Measurements from ENCODE around the gene FBP1. TPM values are rescaled to one million over a fixed set of nuclear protein-coding genes. Genes with fewer than 3 reads are reported as not detected.

Gene FBP1
- not detected in 2 replicates for total RNA-seq

DNA sequence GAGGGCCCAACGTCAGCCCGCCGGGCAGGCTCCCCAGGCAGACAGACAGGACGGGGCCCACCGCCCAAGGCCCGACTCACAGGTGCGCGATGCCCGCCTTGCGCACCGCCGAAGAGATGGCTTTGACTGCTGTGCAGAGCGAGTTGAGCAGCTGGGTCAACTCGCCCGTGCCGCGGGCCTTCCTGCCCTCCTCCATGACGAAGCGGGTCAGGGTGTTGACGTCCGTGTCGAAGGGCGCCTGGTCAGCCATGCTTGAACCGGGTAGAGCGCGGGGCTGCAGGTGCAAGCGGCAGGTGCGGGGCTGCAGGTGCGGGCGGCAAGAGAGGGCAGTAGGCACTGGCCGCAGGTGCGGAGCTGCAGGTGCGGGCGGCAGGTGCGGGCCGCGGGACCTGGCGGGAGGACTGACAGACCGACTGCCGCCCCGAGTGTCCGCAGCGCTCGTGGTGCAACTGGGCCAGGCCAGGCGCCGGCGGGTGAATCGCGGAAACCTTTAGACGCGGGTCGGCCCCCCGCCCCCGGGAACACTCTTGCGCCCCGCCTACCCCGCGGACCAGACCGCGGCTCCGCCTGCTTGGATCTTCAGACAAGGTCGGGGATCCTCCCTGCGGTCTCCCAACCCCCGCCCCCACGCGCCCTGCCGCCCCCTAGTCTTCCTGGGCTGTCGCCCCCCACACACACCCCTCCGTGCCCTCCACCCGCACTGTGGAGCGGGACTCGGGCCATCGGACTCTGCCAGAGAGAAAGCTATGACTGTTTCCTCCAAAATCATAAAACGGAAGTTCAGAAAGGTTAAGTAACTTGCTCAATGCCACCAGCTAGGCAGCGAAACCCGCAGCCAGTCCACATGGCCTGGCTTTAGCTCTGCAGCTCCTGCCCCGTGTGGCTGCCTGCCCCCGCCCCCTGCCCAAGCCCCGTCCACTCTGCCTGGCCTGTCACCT is at the start of gene FBP1:
Gene FBP1 (minus strand): TSS at position 458 of the 938 bp plus-strand sequence. CDS start 208 bp downstream, at position 250.

GRCh38 chr9:94593459-94594345 is 45.6 kb downstream of the FBP1 start, which contains the start of gene FBP2:
TSS of gene FBP2 (minus strand) at chr9:94593824. CDS start at chr9:94593726, 98 bp downstream.

DNA sequence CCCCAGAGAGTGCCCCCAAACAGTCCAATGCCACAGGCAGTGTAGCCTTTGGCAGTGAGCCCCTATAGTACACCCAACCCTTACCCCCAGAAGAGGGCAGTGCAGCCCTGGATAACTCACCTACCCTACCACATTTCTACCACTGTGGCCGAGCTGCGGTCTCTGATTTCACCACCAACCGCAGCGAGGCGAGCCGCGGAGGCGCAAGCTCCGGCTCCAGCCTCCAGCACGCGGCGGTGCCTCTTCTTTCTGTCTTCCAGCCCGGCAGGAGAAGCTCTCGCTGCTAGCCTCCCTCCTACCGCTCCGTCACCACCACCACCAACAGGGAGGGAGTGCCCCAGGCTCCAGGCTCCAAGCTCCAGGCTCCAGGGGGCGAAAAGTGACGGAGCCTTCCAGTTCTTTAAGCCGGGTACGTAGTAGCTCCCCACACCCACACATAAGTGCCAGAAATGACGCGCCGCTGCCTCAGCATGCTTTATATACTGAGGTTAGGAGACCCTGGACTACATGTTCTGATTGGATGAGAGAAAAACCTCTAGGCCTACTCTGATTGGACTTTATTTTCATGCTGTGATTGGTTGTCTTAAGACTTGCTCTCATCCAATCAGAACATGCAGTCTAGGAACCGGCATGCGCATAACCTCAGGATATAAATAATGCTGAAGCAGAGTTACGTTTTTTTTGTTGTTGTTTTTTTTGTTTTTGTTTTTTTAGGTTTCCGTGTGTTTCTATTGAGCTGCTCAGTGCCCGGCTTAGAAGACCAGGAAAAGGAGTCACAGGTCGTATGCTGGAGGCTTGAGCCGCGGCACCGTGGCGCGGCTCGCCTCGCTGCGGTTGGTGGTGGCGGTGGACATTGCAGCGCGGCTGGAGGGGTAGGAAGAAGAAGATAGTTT is 84.6 kb downstream of the FBP1 start, which contains the start of gene PCAT7:
Gene PCAT7 (plus strand): TSS at position 645 of the 893 bp plus-strand sequence.

Other genes with a start within 250 kb of the FBP1 start
- gene PCAT7, start 84.4 kb downstream of the FBP1 start, total RNA-seq = 0.17 TPM in 1 of 2 replicates, not detected in the other
- gene FBP2, start 45.7 kb downstream of the FBP1 start, total RNA-seq = not detected in 2 replicates
- 37.7 and 47.8 TPM in 2 replicates for gene AOPEP, start 87.2 kb upstream of the FBP1 start, total RNA-seq